HG02852 (cell line): ENCODE results near the gene EXOC2.
A peak's percentile ranks its signal among the peaks of the same experiment; 100 is the strongest.

Experiments
- ATAC-seq: cut with Tn5 transposase; IDR thresholded peaks from one replicate; pipeline ENCODE4 v1.9.1; 2021; ENCODE audit warnings: mild to moderate bottlenecking, moderate library complexity; ENCODE audit not compliant: unreplicated experiment

The EXOC2 gene

GRCh38 chr6:692858-693722, at the start of gene EXOC2:
EXOC2 (minus strand) TSS chr6:693139; CDS start chr6:637818, 55,321 bp downstream.
- peak; percentile 90 for ATAC-seq

GRCh38 chr6:741410-742339, 48.7 kb upstream of the EXOC2 start:
- ATAC-seq, result no peak

- no peak for ATAC-seq
Measured at GRCh38 chr6:736657-737446, 43.9 kb upstream of the EXOC2 start.

- no peak for ATAC-seq
Measured at GRCh38 chr6:733431-734219, 40.7 kb upstream of the EXOC2 start.

GRCh38 chr6:731924-732323, 39.0 kb upstream of the EXOC2 start:
- ATAC-seq, result no peak

GRCh38 chr6:729606-730320, 36.8 kb upstream of the EXOC2 start:
- no peak for ATAC-seq

- no peak for ATAC-seq
Measured at GRCh38 chr6:727856-728255, 34.9 kb upstream of the EXOC2 start.

GRCh38 chr6:723540-723939, 30.6 kb upstream of the EXOC2 start:
- no peak for ATAC-seq

- ATAC-seq, result no peak
Measured at GRCh38 chr6:722608-723007, 29.7 kb upstream of the EXOC2 start.

- no peak for ATAC-seq
Measured at GRCh38 chr6:722077-722524, 29.2 kb upstream of the EXOC2 start.

- no peak for ATAC-seq
Measured at GRCh38 chr6:718345-718744, 25.4 kb upstream of the EXOC2 start.

GRCh38 chr6:717135-717534, 24.2 kb upstream of the EXOC2 start:
- no peak for ATAC-seq

GRCh38 chr6:715709-716491, 23.0 kb upstream of the EXOC2 start:
- ATAC-seq, result no peak

- ATAC-seq, result no peak
Measured at GRCh38 chr6:714100-714499, 21.2 kb upstream of the EXOC2 start.

GRCh38 chr6:713351-713750, 20.4 kb upstream of the EXOC2 start:
- ATAC-seq, result no peak

- no peak for ATAC-seq
Measured at GRCh38 chr6:712805-713204, 19.9 kb upstream of the EXOC2 start.

- no peak for ATAC-seq
Measured at GRCh38 chr6:711925-712324, 19.0 kb upstream of the EXOC2 start.
